ENCODE measurements around the gene RNF8. TPM values are rescaled to one million over a fixed set of nuclear protein-coding genes. Genes with fewer than 3 reads are reported as not detected.

The RNF8 gene, protein sequence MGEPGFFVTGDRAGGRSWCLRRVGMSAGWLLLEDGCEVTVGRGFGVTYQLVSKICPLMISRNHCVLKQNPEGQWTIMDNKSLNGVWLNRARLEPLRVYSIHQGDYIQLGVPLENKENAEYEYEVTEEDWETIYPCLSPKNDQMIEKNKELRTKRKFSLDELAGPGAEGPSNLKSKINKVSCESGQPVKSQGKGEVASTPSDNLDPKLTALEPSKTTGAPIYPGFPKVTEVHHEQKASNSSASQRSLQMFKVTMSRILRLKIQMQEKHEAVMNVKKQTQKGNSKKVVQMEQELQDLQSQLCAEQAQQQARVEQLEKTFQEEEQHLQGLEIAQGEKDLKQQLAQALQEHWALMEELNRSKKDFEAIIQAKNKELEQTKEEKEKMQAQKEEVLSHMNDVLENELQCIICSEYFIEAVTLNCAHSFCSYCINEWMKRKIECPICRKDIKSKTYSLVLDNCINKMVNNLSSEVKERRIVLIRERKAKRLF
- 10 to 100 TPM; 18.9 to 24.6 TPM for total RNA-seq

GRCh38 chr6:37353761-37354525, at the start of gene RNF8:
Gene RNF8, plus strand, starts transcription at chr6:37353983. Its CDS starts 182 bp downstream, at chr6:37354165.

GRCh38 chr6:37432916-37433656, 79.3 kb downstream of the RNF8 start, which contains the start of gene CMTR1:
Gene CMTR1, plus strand, starts transcription at chr6:37433221. Its CDS starts 2,409 bp downstream, at chr6:37435630.

Small RNA genes within 50 kb of the gene (small RNA-seq; reads per million reads assigned to genes)
- gene RN7SL273P = 0 reads per million in 2 donors

Other genes starting within 250 kb of the RNF8 start
- 1 to 10 TPM; 2.4 to 3.0 TPM for gene PIM1, start 183.8 kb upstream of the RNF8 start, total RNA-seq
- gene TBC1D22B, start 96.2 kb upstream of the RNF8 start, total RNA-seq = 1 to 10 TPM; 9.7 to 10.0 TPM
- 1 to 10 TPM in 1 of 2 donors, under 1 TPM in 1; 0.33 to 2.4 TPM for gene TMEM217, start 95.8 kb upstream of the RNF8 start, total RNA-seq
- 10 to 100 TPM; 66.8 to 69.6 TPM for gene CMTR1, start 79.2 kb downstream of the RNF8 start, total RNA-seq
- 10 to 100 TPM; 23.4 to 33.0 TPM for gene CCDC167, start 145.9 kb downstream of the RNF8 start, total RNA-seq